ENCODE measurements around the gene SPINT3. TPM values are rescaled to one million over a fixed set of nuclear protein-coding genes. Genes with fewer than 3 reads are reported as not detected.

The SPINT3 gene
- total and polyA plus RNA-seq, 10 of the 15 experiments (the other 5 are each of a cell fraction or from before 2014, with no cell fraction given) = not detected

Small RNA genes within 50 kb of the gene (small RNA-seq; reads per million reads assigned to genes)
- not detected for gene AL031663.1
- gene HSPD1P21 = not detected
- gene RNA5SP485 = not detected

Other genes starting within 250 kb of the SPINT3 start
Only the 7 nearest of the 17 such genes appear.
- 0.17 TPM in 1 of 2 replicates, not detected in the other for gene DBNDD2, start 107.3 kb downstream of the SPINT3 start, total RNA-seq (2014; rRNA removed)
- 0.41 and 0.67 TPM in 2 replicates for gene DBNDD2, start 107.3 kb downstream of the SPINT3 start, total RNA-seq (2014; rRNA removed; fragmentation: Illumina TruSeq; extraction: Trizol)
- gene DBNDD2, start 107.3 kb downstream of the SPINT3 start, total RNA-seq (2021) = 0.74 and 1.0 TPM in 2 replicates
- 5.0 and 5.7 TPM in 2 replicates for gene DBNDD2, start 107.3 kb downstream of the SPINT3 start, polyA plus RNA-seq (2011; rRNA removed)
- gene DBNDD2, start 107.3 kb downstream of the SPINT3 start, polyA plus RNA-seq (2014; fragmentation: Illumina TruSeq; extraction: Trizol) = 0.46 and 0.52 TPM in 2 replicates
- gene DBNDD2, start 107.3 kb downstream of the SPINT3 start, polyA plus RNA-seq (2014; fragmentation: Nextera tagmentation; extraction: Ambion mirVana) = under 1 TPM; 0.18 to 0.49 TPM
- gene DBNDD2, start 107.3 kb downstream of the SPINT3 start, polyA plus RNA-seq (2014; rRNA removed) = 0.39 and 0.67 TPM in 2 replicates
- gene DBNDD2, start 107.3 kb downstream of the SPINT3 start, polyA plus RNA-seq (2016; fragmentation: Nextera tagmentation; extraction: Ambion mirVana) = under 1 TPM in 1 of 2 experiments, not detected in 1; 0.21 TPM
- 35.7 and 45.0 TPM in 2 replicates for gene PIGT, start 99.5 kb downstream of the SPINT3 start, total RNA-seq (2014; rRNA removed)
- gene PIGT, start 99.5 kb downstream of the SPINT3 start, total RNA-seq (2014; rRNA removed; fragmentation: Illumina TruSeq; extraction: Trizol) = 15.5 and 18.6 TPM in 2 replicates
- 39.5 and 45.2 TPM in 2 replicates for gene PIGT, start 99.5 kb downstream of the SPINT3 start, total RNA-seq (2021)
- gene PIGT, start 99.5 kb downstream of the SPINT3 start, polyA plus RNA-seq (2011; rRNA removed) = 8.0 and 24.1 TPM in 2 replicates
- gene PIGT, start 99.5 kb downstream of the SPINT3 start, polyA plus RNA-seq (2014; fragmentation: Illumina TruSeq; extraction: Trizol) = 29.4 and 41.9 TPM in 2 replicates
- gene PIGT, start 99.5 kb downstream of the SPINT3 start, polyA plus RNA-seq (2014; fragmentation: Nextera tagmentation; extraction: Ambion mirVana) = 10 to 100 TPM; 19.1 to 27.5 TPM
- gene PIGT, start 99.5 kb downstream of the SPINT3 start, polyA plus RNA-seq (2014; rRNA removed) = 28.6 and 33.5 TPM in 2 replicates
- 10 to 100 TPM; 56.5 to 66.0 TPM for gene PIGT, start 99.5 kb downstream of the SPINT3 start, polyA plus RNA-seq (2016; fragmentation: Nextera tagmentation; extraction: Ambion mirVana)
- gene WFDC2, start 45.9 kb downstream of the SPINT3 start, total RNA-seq (2014; rRNA removed) = not detected in 2 replicates
- gene WFDC2, start 45.9 kb downstream of the SPINT3 start, total RNA-seq (2014; rRNA removed; fragmentation: Illumina TruSeq; extraction: Trizol) = not detected in 2 replicates
- gene WFDC2, start 45.9 kb downstream of the SPINT3 start, total RNA-seq (2021) = not detected in 2 replicates
- not detected in 2 replicates for gene WFDC2, start 45.9 kb downstream of the SPINT3 start, polyA plus RNA-seq (2011; rRNA removed)
- gene WFDC2, start 45.9 kb downstream of the SPINT3 start, polyA plus RNA-seq (2014; fragmentation: Illumina TruSeq; extraction: Trizol) = not detected in 2 replicates
- under 1 TPM in 1 of 2 experiments, not detected in 1; 0.13 TPM for gene WFDC2, start 45.9 kb downstream of the SPINT3 start, polyA plus RNA-seq (2014; fragmentation: Nextera tagmentation; extraction: Ambion mirVana)
- not detected in 2 replicates for gene WFDC2, start 45.9 kb downstream of the SPINT3 start, polyA plus RNA-seq (2014; rRNA removed)
- gene WFDC2, start 45.9 kb downstream of the SPINT3 start, polyA plus RNA-seq (2016; fragmentation: Nextera tagmentation; extraction: Ambion mirVana) = not detected
- not detected in 2 replicates for gene WFDC6, start 23.9 kb upstream of the SPINT3 start, total RNA-seq (2014; rRNA removed)
- not detected in 2 replicates for gene WFDC6, start 23.9 kb upstream of the SPINT3 start, total RNA-seq (2014; rRNA removed; fragmentation: Illumina TruSeq; extraction: Trizol)
- not detected in 2 replicates for gene WFDC6, start 23.9 kb upstream of the SPINT3 start, total RNA-seq (2021)
- gene WFDC6, start 23.9 kb upstream of the SPINT3 start, polyA plus RNA-seq (2011; rRNA removed) = not detected in 2 replicates
- gene WFDC6, start 23.9 kb upstream of the SPINT3 start, polyA plus RNA-seq (2014; fragmentation: Illumina TruSeq; extraction: Trizol) = not detected in 2 replicates
- gene WFDC6, start 23.9 kb upstream of the SPINT3 start, polyA plus RNA-seq (2014; fragmentation: Nextera tagmentation; extraction: Ambion mirVana) = not detected
- gene WFDC6, start 23.9 kb upstream of the SPINT3 start, polyA plus RNA-seq (2014; rRNA removed) = not detected in 2 replicates
- not detected for gene WFDC6, start 23.9 kb upstream of the SPINT3 start, polyA plus RNA-seq (2016; fragmentation: Nextera tagmentation; extraction: Ambion mirVana)
- not detected in 2 replicates for gene EPPIN, start 31.8 kb upstream of the SPINT3 start, total RNA-seq (2014; rRNA removed)
- not detected in 2 replicates for gene EPPIN, start 31.8 kb upstream of the SPINT3 start, total RNA-seq (2014; rRNA removed; fragmentation: Illumina TruSeq; extraction: Trizol)
- not detected in 2 replicates for gene EPPIN, start 31.8 kb upstream of the SPINT3 start, total RNA-seq (2021)
- not detected in 2 replicates for gene EPPIN, start 31.8 kb upstream of the SPINT3 start, polyA plus RNA-seq (2011; rRNA removed)
- gene EPPIN, start 31.8 kb upstream of the SPINT3 start, polyA plus RNA-seq (2014; fragmentation: Illumina TruSeq; extraction: Trizol) = not detected in 2 replicates
- gene EPPIN, start 31.8 kb upstream of the SPINT3 start, polyA plus RNA-seq (2014; fragmentation: Nextera tagmentation; extraction: Ambion mirVana) = not detected
- gene EPPIN, start 31.8 kb upstream of the SPINT3 start, polyA plus RNA-seq (2014; rRNA removed) = not detected in 2 replicates
- gene EPPIN, start 31.8 kb upstream of the SPINT3 start, polyA plus RNA-seq (2016; fragmentation: Nextera tagmentation; extraction: Ambion mirVana) = not detected
- gene WFDC8, start 63.7 kb upstream of the SPINT3 start, total RNA-seq (2014; rRNA removed) = not detected in 2 replicates
- gene WFDC8, start 63.7 kb upstream of the SPINT3 start, total RNA-seq (2014; rRNA removed; fragmentation: Illumina TruSeq; extraction: Trizol) = not detected in 2 replicates
- not detected in 2 replicates for gene WFDC8, start 63.7 kb upstream of the SPINT3 start, total RNA-seq (2021)
- not detected in 2 replicates for gene WFDC8, start 63.7 kb upstream of the SPINT3 start, polyA plus RNA-seq (2011; rRNA removed)
- gene WFDC8, start 63.7 kb upstream of the SPINT3 start, polyA plus RNA-seq (2014; fragmentation: Illumina TruSeq; extraction: Trizol) = not detected in 2 replicates
- not detected for gene WFDC8, start 63.7 kb upstream of the SPINT3 start, polyA plus RNA-seq (2014; fragmentation: Nextera tagmentation; extraction: Ambion mirVana)
- gene WFDC8, start 63.7 kb upstream of the SPINT3 start, polyA plus RNA-seq (2014; rRNA removed) = not detected in 2 replicates
- gene WFDC8, start 63.7 kb upstream of the SPINT3 start, polyA plus RNA-seq (2016; fragmentation: Nextera tagmentation; extraction: Ambion mirVana) = not detected
- gene WFDC10A, start 114.1 kb upstream of the SPINT3 start, total RNA-seq (2014; rRNA removed) = not detected in 2 replicates
- not detected in 2 replicates for gene WFDC10A, start 114.1 kb upstream of the SPINT3 start, total RNA-seq (2014; rRNA removed; fragmentation: Illumina TruSeq; extraction: Trizol)
- not detected in 2 replicates for gene WFDC10A, start 114.1 kb upstream of the SPINT3 start, total RNA-seq (2021)
- gene WFDC10A, start 114.1 kb upstream of the SPINT3 start, polyA plus RNA-seq (2011; rRNA removed) = not detected in 2 replicates
- not detected in 2 replicates for gene WFDC10A, start 114.1 kb upstream of the SPINT3 start, polyA plus RNA-seq (2014; fragmentation: Illumina TruSeq; extraction: Trizol)
- gene WFDC10A, start 114.1 kb upstream of the SPINT3 start, polyA plus RNA-seq (2014; fragmentation: Nextera tagmentation; extraction: Ambion mirVana) = not detected
- gene WFDC10A, start 114.1 kb upstream of the SPINT3 start, polyA plus RNA-seq (2014; rRNA removed) = not detected in 2 replicates
- not detected for gene WFDC10A, start 114.1 kb upstream of the SPINT3 start, polyA plus RNA-seq (2016; fragmentation: Nextera tagmentation; extraction: Ambion mirVana)

Measured in GM12878 (cell line).